ENCODE data around the gene LAIR1. TPM values are rescaled to one million over a fixed set of nuclear protein-coding genes. Genes with fewer than 3 reads are reported as not detected.

The LAIR1 gene
- total RNA-seq, 1 experiment from 2014 or later = 0.37 TPM

DNA sequence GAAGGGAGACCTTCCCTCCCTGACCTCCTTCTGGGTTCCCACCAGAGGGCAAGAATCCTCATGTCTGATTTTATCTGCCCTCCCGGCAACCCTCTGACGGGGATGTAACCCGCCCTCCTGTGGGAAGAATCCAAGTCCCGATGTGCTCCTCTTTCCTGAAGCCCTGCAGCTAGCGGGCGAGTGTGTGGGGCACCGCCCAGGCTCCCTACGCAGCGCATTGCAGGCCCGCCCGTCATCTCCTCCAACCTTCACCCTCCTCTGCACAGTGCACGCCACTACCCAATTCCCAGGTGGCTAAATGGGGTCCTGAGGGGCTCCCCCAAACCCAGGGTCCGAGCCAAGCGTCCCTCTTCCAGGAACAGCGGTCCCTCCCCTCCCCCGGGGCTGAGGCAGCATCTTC, 7.3 kb downstream of the LAIR1 start:
- Mint-ChIP-seq H3K36me3 (no peaks in the 10 kb centered on the region), H3K27me3 (ENCODE audit: low read depth) (peaks cover 6% of the 10 kb centered on the region), H3K4me3 (no peak overlapping the region), H3K9me3 (no peaks in the 10 kb centered on the region), H3K27ac (no peak overlapping the region), H3K4me1 (peaks cover 15% of the 10 kb centered on the region)
- TF ChIP-seq, protein P1, sequence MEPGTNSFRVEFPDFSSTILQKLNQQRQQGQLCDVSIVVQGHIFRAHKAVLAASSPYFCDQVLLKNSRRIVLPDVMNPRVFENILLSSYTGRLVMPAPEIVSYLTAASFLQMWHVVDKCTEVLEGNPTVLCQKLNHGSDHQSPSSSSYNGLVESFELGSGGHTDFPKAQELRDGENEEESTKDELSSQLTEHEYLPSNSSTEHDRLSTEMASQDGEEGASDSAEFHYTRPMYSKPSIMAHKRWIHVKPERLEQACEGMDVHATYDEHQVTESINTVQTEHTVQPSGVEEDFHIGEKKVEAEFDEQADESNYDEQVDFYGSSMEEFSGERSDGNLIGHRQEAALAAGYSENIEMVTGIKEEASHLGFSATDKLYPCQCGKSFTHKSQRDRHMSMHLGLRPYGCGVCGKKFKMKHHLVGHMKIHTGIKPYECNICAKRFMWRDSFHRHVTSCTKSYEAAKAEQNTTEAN (CRISPR knock-in tag; IDR thresholded peaks at IDR 0.05) = no peak
- no peak for TF ChIP-seq SOX15 (CRISPR knock-in tag; IDR thresholded peaks at IDR 0.05)
- TF ChIP-seq ZBTB21 (CRISPR knock-in tag; IDR thresholded peaks at IDR 0.05; ENCODE audit: borderline replicate concordance) = no peak
- no peak for TF ChIP-seq FOXJ3 (CRISPR knock-in tag; IDR thresholded peaks at IDR 0.05; ENCODE audit: borderline replicate concordance)
- no peak for TF ChIP-seq MXD4 (CRISPR knock-in tag; IDR thresholded peaks at IDR 0.05; ENCODE audit: borderline replicate concordance)
- TF ChIP-seq, protein P2, sequence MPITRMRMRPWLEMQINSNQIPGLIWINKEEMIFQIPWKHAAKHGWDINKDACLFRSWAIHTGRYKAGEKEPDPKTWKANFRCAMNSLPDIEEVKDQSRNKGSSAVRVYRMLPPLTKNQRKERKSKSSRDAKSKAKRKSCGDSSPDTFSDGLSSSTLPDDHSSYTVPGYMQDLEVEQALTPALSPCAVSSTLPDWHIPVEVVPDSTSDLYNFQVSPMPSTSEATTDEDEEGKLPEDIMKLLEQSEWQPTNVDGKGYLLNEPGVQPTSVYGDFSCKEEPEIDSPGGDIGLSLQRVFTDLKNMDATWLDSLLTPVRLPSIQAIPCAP (CRISPR knock-in tag; IDR thresholded peaks at IDR 0.05) = no peak
- no peak for TF ChIP-seq ATF1 (CRISPR knock-in tag; IDR thresholded peaks at IDR 0.05)
- TF ChIP-seq JAZF1 (CRISPR knock-in tag; IDR thresholded peaks at IDR 0.05) = no peak
- no peak for TF ChIP-seq ZNF317 (CRISPR knock-in tag; IDR thresholded peaks at IDR 0.05; ENCODE audit: borderline replicate concordance, low read depth)
- no peak for TF ChIP-seq NFYB (CRISPR knock-in tag; conservative IDR thresholded peaks at IDR 0.05; ENCODE audit: low read depth)
- TF ChIP-seq NR2C2 (CRISPR knock-in tag; IDR thresholded peaks at IDR 0.05) = no peak
- TF ChIP-seq JUN (CRISPR knock-in tag; IDR thresholded peaks at IDR 0.05) = no peak
- TF ChIP-seq, protein P3, sequence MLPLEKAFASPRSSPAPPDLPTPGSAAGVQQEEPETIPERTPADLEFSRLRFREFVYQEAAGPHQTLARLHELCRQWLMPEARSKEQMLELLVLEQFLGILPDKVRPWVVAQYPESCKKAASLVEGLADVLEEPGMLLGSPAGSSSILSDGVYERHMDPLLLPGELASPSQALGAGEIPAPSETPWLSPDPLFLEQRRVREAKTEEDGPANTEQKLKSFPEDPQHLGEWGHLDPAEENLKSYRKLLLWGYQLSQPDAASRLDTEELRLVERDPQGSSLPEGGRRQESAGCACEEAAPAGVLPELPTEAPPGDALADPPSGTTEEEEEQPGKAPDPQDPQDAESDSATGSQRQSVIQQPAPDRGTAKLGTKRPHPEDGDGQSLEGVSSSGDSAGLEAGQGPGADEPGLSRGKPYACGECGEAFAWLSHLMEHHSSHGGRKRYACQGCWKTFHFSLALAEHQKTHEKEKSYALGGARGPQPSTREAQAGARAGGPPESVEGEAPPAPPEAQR (CRISPR knock-in tag; IDR thresholded peaks at IDR 0.05) = no peak
- TF ChIP-seq, protein P4, sequence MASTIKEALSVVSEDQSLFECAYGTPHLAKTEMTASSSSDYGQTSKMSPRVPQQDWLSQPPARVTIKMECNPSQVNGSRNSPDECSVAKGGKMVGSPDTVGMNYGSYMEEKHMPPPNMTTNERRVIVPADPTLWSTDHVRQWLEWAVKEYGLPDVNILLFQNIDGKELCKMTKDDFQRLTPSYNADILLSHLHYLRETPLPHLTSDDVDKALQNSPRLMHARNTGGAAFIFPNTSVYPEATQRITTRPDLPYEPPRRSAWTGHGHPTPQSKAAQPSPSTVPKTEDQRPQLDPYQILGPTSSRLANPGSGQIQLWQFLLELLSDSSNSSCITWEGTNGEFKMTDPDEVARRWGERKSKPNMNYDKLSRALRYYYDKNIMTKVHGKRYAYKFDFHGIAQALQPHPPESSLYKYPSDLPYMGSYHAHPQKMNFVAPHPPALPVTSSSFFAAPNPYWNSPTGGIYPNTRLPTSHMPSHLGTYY (CRISPR knock-in tag; IDR thresholded peaks at IDR 0.05) = no peak
- ChIA-PET POLR2A (no interaction called here), CTCF (interaction anchor here (1.0 to 3.5 kb wide), 4 partner anchors 31 to 58 kb away, joined by 3 to 21 read pairs (median 4); partner anchors contain the start of gene TTYH1)
- ATAC-seq (no peak), DNase-seq (ENCODE audit: low spot score) (no peak)

DNA sequence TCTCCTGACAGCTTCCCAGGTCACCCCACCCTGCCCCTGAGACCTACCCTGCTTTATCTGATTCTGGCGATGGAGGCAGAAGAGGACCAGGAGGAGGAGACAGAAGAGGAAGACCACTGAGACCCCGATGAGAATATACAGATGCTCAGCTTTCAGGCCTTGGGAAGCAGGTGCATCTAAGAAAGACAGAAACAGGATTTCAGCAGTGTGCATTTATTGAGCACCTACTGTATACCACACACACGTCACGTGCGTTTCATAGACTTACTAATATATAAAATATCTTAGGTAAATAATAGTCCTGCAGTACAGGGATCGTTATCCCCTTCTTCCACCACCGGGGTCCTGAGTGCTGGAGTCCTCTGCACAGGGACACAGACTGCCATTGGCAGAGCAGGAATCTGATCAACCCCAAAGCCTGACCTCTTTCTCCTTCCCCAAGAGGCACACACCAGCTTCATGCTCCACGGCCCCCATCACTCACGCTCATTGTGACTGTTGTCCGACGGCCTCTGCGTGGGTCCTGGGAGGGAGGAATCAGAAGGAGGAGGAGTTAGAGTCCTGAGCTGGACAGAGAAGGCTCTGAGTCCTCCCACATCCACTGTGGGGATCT, 8.2 kb downstream of the LAIR1 start:
- no peaks in the 10 kb centered on the region for H3K9me3 Mint-ChIP-seq
- POLR2A ChIA-PET = no interaction called here
- peaks cover 15% of the 10 kb centered on the region for H3K4me1 Mint-ChIP-seq
- CTCF ChIA-PET = interaction anchor here (1.0 to 3.5 kb wide), 5 partner anchors 32 to 59 kb away, joined by 3 to 21 read pairs (median 5); partner anchors contain the start of gene TTYH1
- ATAC-seq = no peak
- no peak overlapping the region for H3K27ac Mint-ChIP-seq
- H3K27me3 Mint-ChIP-seq (ENCODE audit: low read depth) = peaks cover 7% of the 10 kb centered on the region
- no peak overlapping the region for H3K4me3 Mint-ChIP-seq
- H3K36me3 Mint-ChIP-seq = no peaks in the 10 kb centered on the region
- DNase-seq (ENCODE audit: low spot score) = no peak
- TF ChIP-seq ELF4 (CRISPR knock-in tag; IDR thresholded peaks at IDR 0.05; ENCODE audit: low read depth) = no peak
- TF ChIP-seq, protein P3 (CRISPR knock-in tag; IDR thresholded peaks at IDR 0.05) = no peak
- no peak for TF ChIP-seq CREM (CRISPR knock-in tag; IDR thresholded peaks at IDR 0.05)
- TF ChIP-seq, protein P5, sequence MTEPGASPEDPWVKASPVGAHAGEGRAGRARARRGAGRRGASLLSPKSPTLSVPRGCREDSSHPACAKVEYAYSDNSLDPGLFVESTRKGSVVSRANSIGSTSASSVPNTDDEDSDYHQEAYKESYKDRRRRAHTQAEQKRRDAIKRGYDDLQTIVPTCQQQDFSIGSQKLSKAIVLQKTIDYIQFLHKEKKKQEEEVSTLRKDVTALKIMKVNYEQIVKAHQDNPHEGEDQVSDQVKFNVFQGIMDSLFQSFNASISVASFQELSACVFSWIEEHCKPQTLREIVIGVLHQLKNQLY (CRISPR knock-in tag; IDR thresholded peaks at IDR 0.05) = no peak
- TF ChIP-seq, protein P2 (CRISPR knock-in tag; IDR thresholded peaks at IDR 0.05) = no peak
- TF ChIP-seq, protein P6, sequence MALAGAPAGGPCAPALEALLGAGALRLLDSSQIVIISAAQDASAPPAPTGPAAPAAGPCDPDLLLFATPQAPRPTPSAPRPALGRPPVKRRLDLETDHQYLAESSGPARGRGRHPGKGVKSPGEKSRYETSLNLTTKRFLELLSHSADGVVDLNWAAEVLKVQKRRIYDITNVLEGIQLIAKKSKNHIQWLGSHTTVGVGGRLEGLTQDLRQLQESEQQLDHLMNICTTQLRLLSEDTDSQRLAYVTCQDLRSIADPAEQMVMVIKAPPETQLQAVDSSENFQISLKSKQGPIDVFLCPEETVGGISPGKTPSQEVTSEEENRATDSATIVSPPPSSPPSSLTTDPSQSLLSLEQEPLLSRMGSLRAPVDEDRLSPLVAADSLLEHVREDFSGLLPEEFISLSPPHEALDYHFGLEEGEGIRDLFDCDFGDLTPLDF (CRISPR knock-in tag; IDR thresholded peaks at IDR 0.05) = no peak
- TF ChIP-seq SP1 (CRISPR knock-in tag; conservative IDR thresholded peaks at IDR 0.05) = no peak
- TF ChIP-seq, protein P7, sequence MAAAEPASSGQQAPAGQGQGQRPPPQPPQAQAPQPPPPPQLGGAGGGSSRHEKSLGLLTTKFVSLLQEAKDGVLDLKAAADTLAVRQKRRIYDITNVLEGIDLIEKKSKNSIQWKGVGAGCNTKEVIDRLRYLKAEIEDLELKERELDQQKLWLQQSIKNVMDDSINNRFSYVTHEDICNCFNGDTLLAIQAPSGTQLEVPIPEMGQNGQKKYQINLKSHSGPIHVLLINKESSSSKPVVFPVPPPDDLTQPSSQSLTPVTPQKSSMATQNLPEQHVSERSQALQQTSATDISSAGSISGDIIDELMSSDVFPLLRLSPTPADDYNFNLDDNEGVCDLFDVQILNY (CRISPR knock-in tag; IDR thresholded peaks at IDR 0.05) = no peak
- TF ChIP-seq KAT7 (CRISPR knock-in tag; IDR thresholded peaks at IDR 0.05; ENCODE audit: borderline replicate concordance) = no peak
- TF ChIP-seq, protein P8, sequence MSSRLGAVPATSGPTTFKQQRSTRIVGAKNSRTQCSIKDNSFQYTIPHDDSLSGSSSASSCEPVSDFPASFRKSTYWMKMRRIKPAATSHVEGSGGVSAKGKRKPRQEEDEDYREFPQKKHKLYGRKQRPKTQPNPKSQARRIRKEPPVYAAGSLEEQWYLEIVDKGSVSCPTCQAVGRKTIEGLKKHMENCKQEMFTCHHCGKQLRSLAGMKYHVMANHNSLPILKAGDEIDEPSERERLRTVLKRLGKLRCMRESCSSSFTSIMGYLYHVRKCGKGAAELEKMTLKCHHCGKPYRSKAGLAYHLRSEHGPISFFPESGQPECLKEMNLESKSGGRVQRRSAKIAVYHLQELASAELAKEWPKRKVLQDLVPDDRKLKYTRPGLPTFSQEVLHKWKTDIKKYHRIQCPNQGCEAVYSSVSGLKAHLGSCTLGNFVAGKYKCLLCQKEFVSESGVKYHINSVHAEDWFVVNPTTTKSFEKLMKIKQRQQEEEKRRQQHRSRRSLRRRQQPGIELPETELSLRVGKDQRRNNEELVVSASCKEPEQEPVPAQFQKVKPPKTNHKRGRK (CRISPR knock-in tag; IDR thresholded peaks at IDR 0.05; ENCODE audit: borderline replicate concordance) = no peak
- TF ChIP-seq TEAD1 (CRISPR knock-in tag; IDR thresholded peaks at IDR 0.05) = no peak
